Measurements from ENCODE around the gene KPNA5. TPM values are rescaled to one million over a fixed set of nuclear protein-coding genes. Genes with fewer than 3 reads are reported as not detected.
A peak's percentile ranks its signal among the peaks of the same experiment; 100 is the strongest.

Gene KPNA5
- total RNA-seq, result 8.3 to 11.4 TPM (median 10.0 TPM) in 3 replicates
- long read RNA-seq, full-length matches to known transcripts, result 14 of 17 reads
- long read RNA-seq, partial matches to known transcripts, result 0 of 17 reads
- long read RNA-seq, other reads (novel, unspliced or antisense), result 3 of 17 reads

DNA sequence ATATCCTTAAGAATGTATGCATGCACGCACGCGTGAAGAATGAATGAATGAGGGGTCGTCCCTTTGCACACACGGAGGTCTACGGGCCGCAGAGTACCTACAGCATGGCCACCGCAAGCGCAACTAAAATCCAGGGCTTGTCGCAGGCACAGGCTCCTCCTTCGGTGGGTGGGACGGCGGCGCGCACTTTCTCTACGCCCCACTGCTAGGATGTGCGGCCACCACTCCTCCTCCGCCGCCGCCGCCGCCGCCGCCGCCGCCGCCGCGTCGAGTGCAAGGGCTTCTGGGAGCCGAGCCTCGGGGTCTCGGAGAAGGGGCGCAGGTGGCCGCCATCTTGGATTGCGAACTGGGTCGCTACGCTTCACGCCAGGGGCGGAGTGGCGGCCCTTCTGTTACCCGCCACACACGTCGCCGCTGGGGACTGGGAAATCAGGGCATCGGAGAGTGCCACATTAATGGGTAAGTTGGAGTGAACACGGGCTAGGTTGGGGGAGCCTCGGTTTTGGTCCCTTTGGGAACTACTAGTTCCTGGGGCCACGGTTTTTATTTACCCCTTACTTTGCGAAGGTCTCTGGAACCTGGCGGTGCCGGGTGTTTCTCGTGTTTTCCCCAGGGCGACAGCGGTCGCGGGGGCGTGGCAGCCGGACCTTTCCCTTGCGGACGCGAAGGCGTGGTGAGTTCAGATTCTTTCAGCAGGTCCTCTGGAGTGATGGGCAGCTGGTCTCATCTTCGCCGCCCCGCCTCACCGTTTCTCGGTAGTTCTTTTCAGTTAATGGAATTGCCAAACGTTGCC lies at the start of gene KPNA5:
Gene KPNA5, plus strand, starts transcription at position 332 of the 793 bp plus-strand sequence. Its CDS starts 124 bp downstream, at position 456.
- H3K4me1 Mint-ChIP-seq (ENCODE audit: low read depth), result peaks cover 14% of the 10 kb centered on the region
- TF ChIP-seq, protein P1, sequence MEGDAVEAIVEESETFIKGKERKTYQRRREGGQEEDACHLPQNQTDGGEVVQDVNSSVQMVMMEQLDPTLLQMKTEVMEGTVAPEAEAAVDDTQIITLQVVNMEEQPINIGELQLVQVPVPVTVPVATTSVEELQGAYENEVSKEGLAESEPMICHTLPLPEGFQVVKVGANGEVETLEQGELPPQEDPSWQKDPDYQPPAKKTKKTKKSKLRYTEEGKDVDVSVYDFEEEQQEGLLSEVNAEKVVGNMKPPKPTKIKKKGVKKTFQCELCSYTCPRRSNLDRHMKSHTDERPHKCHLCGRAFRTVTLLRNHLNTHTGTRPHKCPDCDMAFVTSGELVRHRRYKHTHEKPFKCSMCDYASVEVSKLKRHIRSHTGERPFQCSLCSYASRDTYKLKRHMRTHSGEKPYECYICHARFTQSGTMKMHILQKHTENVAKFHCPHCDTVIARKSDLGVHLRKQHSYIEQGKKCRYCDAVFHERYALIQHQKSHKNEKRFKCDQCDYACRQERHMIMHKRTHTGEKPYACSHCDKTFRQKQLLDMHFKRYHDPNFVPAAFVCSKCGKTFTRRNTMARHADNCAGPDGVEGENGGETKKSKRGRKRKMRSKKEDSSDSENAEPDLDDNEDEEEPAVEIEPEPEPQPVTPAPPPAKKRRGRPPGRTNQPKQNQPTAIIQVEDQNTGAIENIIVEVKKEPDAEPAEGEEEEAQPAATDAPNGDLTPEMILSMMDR (IDR thresholded peaks at IDR 0.05), result peak; percentile 29
- H3K27ac Mint-ChIP-seq (ENCODE audit: unreplicated experiment), result peak within 1 kb of the TSS; percentile 98
- H3K27me3 Mint-ChIP-seq (ENCODE audit: low read depth), result no peaks in the 10 kb centered on the region
- peaks cover 3% of the 10 kb centered on the region for H3K9me3 Mint-ChIP-seq (ENCODE audit: low read depth)
- H3K4me3 Mint-ChIP-seq (ENCODE audit: unreplicated experiment), result peak within 1 kb of the TSS; percentile 97
- H3K36me3 Mint-ChIP-seq (ENCODE audit: low read depth), result peaks cover 2% of the 10 kb centered on the region
- DNase-seq (ENCODE audit: low spot score), result peak; percentile 95

DNA sequence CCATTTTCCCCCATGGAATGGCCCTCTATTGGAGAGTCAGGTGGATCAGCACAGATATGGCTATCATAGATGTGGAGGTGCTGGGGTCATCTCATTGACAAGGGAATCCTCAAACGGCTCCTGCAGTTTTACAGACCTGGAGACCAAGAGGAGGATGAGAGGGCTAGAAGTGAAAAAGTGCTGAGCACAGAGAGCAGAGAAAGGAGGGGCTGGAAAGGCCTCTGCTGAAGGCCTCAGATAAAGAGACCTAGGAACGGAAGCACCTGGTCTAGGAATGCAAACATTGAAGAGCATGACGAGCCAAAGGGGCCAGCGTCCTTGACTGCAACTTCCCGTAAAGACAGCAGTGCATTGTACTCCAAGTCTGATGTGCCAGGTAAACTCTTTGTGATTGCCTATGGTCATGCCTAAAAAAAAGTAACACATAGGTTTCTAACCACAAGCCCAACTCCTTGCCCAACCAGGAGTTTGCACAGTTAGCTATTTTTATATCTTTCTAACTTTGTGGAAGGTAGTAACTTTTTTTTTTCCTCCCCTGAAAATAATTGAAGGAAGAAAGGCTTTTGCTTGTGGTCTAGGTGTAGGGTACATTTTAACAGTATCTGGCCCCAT lies 49.5 kb upstream of the KPNA5 start:
- Mint-ChIP-seq H3K4me3 (ENCODE audit: unreplicated experiment) (no peak overlapping the region), H3K4me1 (ENCODE audit: low read depth) (no peaks in the 10 kb centered on the region), H3K27ac (ENCODE audit: unreplicated experiment) (no peak overlapping the region), H3K27me3 (ENCODE audit: low read depth) (no peaks in the 10 kb centered on the region), H3K36me3 (ENCODE audit: low read depth) (peaks cover 14% of the 10 kb centered on the region), H3K9me3 (ENCODE audit: low read depth) (no peaks in the 10 kb centered on the region)
- no peak for DNase-seq (ENCODE audit: low spot score)
- TF ChIP-seq, protein P1 (IDR thresholded peaks at IDR 0.05), result no peak

DNA sequence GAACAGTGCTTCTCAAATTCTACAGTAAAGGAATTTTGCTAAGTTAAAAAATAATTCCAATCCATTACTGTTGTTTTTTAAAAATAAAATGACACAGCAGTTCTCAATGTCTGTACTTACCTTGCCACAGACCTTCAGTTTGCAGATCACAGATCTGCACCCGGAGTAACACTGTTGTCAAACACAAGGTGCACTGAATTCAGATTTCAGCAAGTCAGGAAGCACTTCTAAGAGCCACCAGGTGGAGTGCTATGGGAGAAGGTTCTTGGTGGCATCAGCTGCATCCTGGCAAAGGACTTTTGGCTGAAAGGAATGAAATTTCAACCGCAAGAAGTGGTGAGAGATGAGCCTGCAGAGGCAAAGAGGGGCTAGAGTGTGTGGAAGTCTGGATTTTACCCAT lies 47.3 kb upstream of the KPNA5 start:
- no peaks in the 10 kb centered on the region for H3K27me3 Mint-ChIP-seq (ENCODE audit: low read depth)
- TF ChIP-seq, protein P1 (IDR thresholded peaks at IDR 0.05), result peak; percentile 39
- no peak overlapping the region for H3K27ac Mint-ChIP-seq (ENCODE audit: unreplicated experiment)
- H3K9me3 Mint-ChIP-seq (ENCODE audit: low read depth), result no peaks in the 10 kb centered on the region
- peaks cover 17% of the 10 kb centered on the region for H3K36me3 Mint-ChIP-seq (ENCODE audit: low read depth)
- no peak for DNase-seq (ENCODE audit: low spot score)
- no peak overlapping the region for H3K4me3 Mint-ChIP-seq (ENCODE audit: unreplicated experiment)
- no peaks in the 10 kb centered on the region for H3K4me1 Mint-ChIP-seq (ENCODE audit: low read depth)

DNA sequence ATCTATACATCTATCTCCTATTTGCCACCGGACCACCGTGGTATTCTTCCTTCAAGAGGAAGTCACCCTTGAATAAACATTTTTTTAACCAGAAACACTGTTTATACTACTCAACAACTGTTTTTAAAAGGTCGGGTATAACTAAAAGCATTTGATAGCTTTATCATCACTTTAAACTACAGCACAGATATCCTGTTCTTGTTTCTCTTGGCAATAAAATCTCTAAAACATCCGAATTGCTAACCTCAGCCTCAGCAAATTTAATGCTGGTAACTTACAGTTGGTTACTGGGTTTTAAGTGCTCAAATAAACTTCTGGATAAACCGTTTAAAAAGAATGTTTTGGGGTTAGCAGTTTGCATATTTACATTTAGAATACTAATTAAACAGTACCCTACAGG lies 32.9 kb upstream of the KPNA5 start:
- TF ChIP-seq, protein P1 (IDR thresholded peaks at IDR 0.05), result no peak
- Mint-ChIP-seq H3K27ac (ENCODE audit: unreplicated experiment) (peak overlapping the region; percentile 15), H3K27me3 (ENCODE audit: low read depth) (no peaks in the 10 kb centered on the region), H3K36me3 (ENCODE audit: low read depth) (peaks cover 14% of the 10 kb centered on the region), H3K9me3 (ENCODE audit: low read depth) (no peaks in the 10 kb centered on the region), H3K4me1 (ENCODE audit: low read depth) (peaks cover 21% of the 10 kb centered on the region), H3K4me3 (ENCODE audit: unreplicated experiment) (no peak overlapping the region)
- DNase-seq (ENCODE audit: low spot score), result no peak

DNA sequence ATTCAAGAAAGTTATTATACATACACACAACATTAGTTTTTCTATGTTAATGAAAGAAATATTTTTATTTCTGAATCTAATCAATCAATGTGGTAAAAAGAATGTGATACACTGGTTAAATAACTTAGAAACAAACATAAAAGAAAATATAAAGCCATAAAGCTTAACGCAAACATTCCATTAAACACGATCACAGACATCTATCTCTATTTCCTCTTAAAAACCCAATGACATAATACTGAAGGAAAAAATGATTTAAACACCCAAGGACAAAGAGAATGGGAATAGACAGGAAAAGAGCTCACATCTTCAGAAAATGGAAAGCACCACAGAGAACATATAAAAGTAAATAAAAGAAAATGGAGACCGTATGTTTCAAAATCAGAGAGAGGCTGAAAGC lies 31.9 kb upstream of the KPNA5 start:
- Mint-ChIP-seq H3K36me3 (ENCODE audit: low read depth) (peaks cover 11% of the 10 kb centered on the region), H3K4me3 (ENCODE audit: unreplicated experiment) (no peak overlapping the region), H3K9me3 (ENCODE audit: low read depth) (no peaks in the 10 kb centered on the region), H3K27ac (ENCODE audit: unreplicated experiment) (no peak overlapping the region), H3K27me3 (ENCODE audit: low read depth) (no peaks in the 10 kb centered on the region), H3K4me1 (ENCODE audit: low read depth) (peaks cover 21% of the 10 kb centered on the region)
- no peak for DNase-seq (ENCODE audit: low spot score)
- TF ChIP-seq, protein P1 (IDR thresholded peaks at IDR 0.05), result no peak

Data from chondrocyte (in vitro differentiated cells).